Left forelimb (tissue), 1 donor: Measurements from ENCODE around the gene GALNT16.
"Not testable (repeated sequence)": the region's sequence is repeated elsewhere in the genome, so short reads cannot be mapped to it uniquely, and the experiment has no call there.

Source experiments
- DNase-seq: peaks from one replicate; pipeline ENCODE4 v3.0.0-alpha.2; 2018; ENCODE audit warnings: low spot score

GALNT16 gene

DNA sequence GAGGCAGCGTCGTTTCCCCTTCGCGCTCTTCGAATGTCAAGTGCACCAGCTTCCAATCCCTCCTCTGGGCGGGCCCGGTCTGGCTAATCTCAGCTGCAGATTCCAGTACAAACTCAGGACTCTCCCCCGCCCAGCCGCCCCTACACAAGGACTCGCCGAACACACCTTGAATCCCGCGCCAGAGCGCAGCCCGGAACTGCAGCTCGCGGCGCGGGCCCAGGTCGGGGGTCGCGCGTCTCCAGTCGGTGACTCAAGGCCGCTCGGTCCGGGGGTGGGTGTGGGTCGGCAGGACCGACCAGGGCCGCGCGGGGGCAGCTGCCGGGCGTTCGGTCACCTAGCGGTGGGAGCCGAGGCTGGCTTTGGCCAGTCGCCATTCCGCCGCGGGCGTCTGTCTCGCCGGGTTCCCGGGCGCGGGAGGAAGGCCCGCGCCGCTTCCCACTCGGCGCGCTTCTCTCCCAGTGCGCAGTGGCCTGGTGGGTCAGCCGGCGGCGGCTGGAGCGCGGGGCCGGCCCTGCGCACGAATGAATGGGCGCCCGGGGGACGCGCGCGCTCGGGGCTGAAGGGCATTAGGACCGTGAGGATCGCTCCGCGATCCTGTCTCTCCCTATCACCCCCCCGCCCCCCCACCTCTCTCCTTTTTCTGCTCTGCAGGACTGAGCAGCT is at the start of gene GALNT16:
Gene GALNT16 (plus strand): TSS at position 632 of the 663 bp plus-strand sequence. CDS start 133 bp downstream, outside the sequence.
- peak; percentile 77 for DNase-seq

- DNase-seq = no peak
Measured at GRCh38 chr14:69214393-69214792, 45.6 kb upstream of the GALNT16 start.

DNA sequence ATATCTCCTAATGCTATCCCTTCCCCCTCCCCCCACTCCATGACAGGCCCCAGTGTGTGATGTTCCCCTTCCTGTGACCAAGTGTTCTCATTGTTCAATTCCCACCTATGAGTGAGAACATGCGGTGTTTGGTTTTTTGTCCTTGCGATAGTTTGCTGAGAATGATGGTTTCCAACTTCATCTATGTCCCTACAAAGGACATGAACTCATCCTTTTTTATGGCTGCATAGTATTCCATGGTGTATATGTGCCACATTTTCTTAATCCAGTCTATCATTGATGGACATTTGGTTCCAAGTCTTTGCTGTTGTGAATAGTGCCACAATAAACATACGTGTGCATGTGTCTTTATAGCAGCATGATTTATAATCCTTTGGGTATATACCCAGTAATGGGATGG is 42.3 kb upstream of the GALNT16 start:
- not testable (repeated sequence) for DNase-seq

DNA sequence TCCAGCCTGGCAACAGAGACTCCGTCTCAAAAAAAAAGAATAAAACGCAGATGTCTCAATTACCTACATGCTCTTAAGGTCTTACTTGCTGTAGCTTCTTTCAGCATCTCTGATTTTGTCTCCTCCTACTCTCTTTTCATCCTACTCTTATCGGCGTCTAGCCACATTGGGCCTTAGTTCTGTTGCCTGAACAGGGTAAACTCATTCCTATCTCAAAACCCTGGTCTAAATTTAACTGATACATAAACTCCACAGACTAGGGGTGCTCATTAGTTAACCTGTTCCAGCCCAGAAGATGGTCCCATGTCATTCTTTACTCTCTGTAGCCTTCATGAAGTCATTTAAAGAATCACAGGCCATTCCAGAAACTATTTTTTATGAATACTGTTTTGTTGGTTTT is 35.0 kb upstream of the GALNT16 start:
- DNase-seq = no peak

DNA sequence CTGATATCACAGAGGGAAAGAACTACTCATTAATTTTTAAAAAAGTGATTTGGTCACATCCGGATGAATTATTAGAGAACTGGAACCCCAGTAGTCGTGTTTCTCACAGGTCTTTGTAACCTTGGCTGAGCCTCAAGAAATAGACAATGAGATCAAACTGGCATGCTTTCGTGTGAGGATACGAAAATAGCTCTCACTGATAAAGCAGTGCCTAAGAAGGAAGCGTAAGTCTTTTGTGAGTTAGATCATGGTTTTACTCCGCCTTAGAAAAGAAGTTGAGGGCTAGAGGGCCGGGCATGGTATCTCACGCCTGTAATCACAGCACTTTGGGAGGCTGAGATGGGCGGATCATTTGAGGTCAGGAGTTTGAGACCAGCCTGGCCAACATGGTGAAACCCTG is 33.8 kb upstream of the GALNT16 start:
- DNase-seq = no peak

DNA sequence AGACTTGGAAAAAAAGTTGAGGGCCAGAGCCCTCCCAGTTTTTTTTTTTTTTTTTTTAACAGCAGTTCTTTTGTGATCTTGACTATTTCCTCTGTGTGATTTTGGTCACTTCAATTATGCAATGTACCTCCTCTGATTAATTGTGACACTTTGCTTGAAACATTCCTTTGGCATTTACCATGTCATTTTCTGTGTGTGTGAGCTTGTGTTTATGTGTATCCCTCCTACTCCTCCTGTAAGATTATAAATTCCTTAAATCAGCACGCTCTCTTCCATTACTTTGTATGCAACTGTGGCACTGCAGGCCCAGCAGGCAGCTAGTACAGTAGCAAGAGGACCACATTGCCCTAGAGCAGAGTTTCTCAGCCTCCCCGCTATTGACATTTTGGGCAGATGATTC is 33.2 kb upstream of the GALNT16 start:
- no peak for DNase-seq

DNA sequence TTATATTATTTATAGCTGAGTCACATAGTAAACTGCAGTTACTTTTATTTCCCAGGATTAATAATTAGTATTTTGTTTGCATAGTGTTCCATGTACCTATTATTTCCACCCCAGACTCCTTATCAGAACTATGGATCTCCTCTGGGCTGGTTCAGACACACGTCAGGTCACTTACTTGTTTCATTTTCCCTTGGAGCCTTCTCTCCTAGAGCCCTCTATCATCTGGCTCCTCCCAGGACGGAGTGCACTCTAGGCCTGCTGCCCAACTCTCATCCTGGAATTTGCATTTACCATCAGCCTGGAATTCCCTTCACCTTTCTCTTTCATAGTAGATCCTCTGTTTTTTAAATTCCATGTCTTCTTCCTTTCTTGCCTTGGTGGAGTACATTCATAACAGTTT is 28.5 kb upstream of the GALNT16 start:
- no peak for DNase-seq

DNA sequence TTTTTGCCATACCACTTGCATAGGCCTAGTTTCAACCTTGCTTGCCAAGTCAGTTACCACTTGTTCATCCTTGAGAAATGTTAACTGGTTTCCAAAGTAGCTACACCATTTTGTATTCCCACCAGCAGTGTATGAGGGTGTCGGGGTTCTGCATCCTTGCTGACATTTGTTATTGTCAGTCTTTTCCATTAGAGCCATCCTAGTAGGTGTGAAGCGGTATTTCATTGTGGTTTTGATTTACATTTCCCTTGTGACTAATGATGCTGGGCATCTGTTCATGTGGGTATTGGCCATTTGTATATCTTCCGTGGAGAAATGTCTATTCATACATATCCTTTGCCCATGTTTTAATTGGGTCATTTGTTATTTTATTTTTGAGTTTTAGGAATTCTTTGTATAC is 27.6 kb upstream of the GALNT16 start:
- no peak for DNase-seq

DNA sequence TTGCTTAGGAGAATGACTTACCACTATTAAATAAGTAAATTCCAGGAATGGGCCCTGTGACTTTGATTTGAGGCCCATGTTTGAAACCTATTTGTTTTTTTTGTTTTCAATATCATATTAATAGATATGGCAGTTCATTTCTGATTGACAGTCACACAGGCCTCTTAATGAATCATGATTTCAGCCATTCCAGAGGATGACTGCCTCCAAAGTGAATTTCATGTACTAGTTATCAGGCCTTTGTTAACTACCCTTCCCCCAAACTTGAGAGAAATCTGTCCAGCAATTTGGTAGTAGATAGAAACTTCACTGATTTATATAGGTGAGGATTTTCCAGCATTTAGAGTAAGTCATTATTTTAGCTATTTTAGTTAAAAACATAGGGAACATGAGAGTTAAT is 25.9 kb upstream of the GALNT16 start:
- DNase-seq = no peak

GRCh38 chr14:69235708-69236107 is 24.2 kb upstream of the GALNT16 start:
- DNase-seq = no peak

DNA sequence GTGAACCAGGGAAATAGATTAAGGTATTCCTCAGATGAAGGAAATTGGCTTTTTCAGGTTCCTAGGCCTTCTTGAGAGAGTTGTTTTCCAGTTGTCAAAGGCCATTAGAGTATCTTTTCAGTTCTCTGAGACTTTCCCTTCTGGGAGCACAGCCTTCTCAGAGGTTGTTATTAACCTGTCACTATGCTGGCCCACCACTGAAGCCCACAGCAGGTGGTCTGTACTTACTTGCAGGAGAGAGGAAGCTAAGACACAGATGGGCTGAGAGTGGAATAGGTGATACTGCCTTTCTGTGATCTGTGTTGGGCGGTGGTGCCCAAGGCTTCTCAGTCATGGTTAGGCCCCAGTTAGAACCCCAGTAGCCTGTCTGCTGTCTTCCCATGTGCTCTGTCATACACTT is 22.8 kb upstream of the GALNT16 start:
- no peak for DNase-seq

DNA sequence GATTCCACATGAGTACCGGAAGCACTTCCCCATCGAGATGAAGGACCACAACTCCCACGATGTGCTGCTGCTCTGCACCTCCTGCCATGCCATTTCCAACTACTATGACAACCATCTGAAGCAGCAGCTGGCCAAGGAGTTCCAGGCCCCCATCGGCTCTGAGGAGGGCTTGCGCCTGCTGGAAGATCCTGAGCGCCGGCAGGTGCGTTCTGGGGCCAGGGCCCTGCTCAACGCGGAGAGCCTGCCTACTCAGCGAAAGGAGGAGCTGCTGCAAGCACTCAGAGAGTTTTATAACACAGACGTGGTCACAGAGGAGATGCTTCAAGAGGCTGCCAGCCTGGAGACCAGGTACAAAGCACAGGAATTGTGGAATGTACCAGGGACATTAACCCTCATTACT is 22.4 kb upstream of the GALNT16 start:
- DNase-seq = no peak

- DNase-seq = no peak
Measured at GRCh38 chr14:69238883-69239282, 21.1 kb upstream of the GALNT16 start.

DNA sequence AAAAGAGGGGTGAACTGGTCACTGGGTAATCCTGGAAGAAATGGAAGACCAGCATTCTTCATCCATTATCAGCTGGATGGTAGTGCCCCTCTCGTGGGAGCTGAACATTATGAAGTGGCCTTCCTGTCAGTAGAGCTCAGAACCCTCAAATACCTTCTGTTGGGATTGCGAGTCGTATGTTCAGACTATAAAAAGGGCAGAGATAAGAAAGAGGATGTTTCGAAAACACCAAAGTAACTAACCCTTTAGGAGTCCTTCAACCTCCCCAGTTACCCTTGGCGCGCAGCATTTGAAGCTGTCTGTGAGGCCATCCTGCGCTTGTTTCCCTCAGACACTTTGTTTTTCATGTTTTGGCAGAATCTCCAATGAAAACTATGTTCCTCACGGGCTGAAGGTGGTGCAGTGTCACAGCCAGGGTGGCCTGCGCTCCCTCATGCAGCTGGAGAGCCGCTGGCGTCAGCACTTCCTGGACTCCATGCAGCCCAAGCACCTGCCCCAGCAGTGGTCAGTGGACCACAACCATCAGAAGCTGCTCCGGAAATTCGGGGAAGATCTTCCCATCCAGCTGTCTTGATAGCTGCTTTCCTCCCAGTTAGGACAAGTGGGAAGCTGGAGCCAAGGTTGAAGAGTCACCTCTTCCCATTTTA is 19.3 kb upstream of the GALNT16 start:
- DNase-seq = no peak

- no peak for DNase-seq
Measured at GRCh38 chr14:69241577-69241976, 18.4 kb upstream of the GALNT16 start.

DNA sequence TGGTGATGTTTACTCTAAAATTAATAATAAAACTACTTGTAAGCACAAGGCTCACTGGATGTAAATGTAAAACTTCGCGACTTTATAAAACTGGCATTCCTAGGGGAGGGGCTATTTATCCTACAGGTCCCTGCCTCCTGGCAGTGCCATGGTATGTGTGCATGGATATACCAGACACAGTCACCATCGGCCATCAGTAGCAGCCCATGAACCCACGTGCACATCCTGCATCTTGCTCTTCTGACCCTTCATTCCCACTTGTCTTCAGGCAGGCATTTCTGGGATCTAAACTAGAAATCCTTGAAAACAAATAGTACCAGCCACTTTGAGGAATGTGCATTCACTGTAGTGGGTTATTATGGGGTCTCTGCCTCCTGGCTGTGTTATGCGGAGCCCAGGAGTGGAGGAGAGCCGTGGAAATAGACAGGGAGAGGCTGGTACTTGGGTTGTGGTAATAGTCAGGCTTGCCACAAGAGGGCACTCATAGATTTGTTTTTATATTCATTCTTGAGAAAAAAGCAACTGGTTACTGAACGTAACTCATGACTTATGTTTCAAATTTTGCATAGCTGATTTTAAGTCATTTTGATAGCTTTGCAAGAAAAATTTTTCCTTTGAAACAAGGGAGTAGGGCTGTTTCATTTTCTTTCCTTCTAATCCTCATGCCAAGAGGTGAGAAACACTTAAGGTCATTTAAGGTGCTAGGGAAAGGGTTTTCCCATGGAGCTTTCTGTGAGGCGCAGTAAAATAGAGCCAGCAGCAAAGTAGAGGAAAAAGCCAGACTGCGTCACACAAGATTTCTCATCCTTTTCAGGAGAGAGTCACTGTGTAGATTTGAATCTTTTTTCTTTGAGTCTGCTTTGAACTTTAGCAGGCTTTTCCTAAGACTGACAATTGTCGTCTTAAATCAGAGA is 17.4 kb upstream of the GALNT16 start:
- DNase-seq = no peak

- no peak for DNase-seq
Measured at GRCh38 chr14:69244946-69245345, 15.0 kb upstream of the GALNT16 start.

- no peak for DNase-seq
Measured at GRCh38 chr14:69246331-69246730, 13.6 kb upstream of the GALNT16 start.

GRCh38 chr14:69247676-69248440 is 12.1 kb upstream of the GALNT16 start:
- no peak for DNase-seq

GRCh38 chr14:69249603-69250002 is 10.4 kb upstream of the GALNT16 start:
- DNase-seq = no peak

- DNase-seq = no peak
Measured at GRCh38 chr14:69252851-69253250, 7.1 kb upstream of the GALNT16 start.

DNA sequence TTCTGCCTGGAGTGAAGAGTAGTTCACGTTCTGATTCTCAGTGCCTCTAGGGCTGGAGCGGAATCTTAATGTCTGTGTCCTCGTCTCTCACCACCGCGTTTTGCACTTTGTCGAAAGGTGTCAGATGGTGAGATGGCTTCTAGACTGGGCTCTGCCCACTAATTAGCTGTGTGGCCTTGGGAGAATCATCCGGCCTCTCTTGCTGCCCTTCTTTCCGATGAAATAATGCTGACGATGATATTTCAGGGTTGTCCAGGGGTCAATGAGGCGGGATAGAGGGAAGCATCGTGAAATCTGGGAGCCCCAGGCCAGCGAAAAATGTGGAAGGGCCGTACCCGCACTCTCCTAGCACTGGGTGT is 811 bp upstream of the GALNT16 start:
- no peak for DNase-seq
